Activated T-cell treated with anti-CD3 and anti-CD28 coated beads, Interleukin-2, amount 50 U/mL, for 72 hours (primary cell): ENCODE data around the gene LCN15. TPM values are rescaled to one million over a fixed set of nuclear protein-coding genes. Genes with fewer than 3 reads are reported as not detected.
"Not testable (repeated sequence)": the region's sequence is repeated elsewhere in the genome, so short reads cannot be mapped to it uniquely, and the experiment has no call there.

ENCODE experiments used
- ATAC-seq, 2 donors: fragments of 150-1000 bp; cut with Tn5 transposase; replicated peaks in 1 of 2; 2 replicates each; pipeline ENCODE4 v1.10.0; 2021; ENCODE audit warnings: moderate library complexity in 2 of 2, mild to moderate bottlenecking in 1 of 2
- DNase-seq, 2 donors: peaks; one replicate each; pipeline ENCODE4 v3.0.0; 2021 to 2022; ENCODE audit warnings: mixed read lengths in 1 of 2
- H3K27ac Mint-ChIP-seq: one replicate; pipeline ENCODE4 v1.8.0; 2022; ENCODE audit warnings: mild to moderate bottlenecking, moderate library complexity, mixed read lengths
- H3K27me3 Mint-ChIP-seq: one replicate; pipeline ENCODE4 v1.8.0; 2022; ENCODE audit warnings: low read depth, mixed read lengths
- H3K36me3 Mint-ChIP-seq, 2 donors: one replicate each; pipeline ENCODE4 v1.8.0; 2022; ENCODE audit warnings: mixed read lengths in 2 of 2, mild to moderate bottlenecking in 1 of 2; ENCODE audit not compliant: insufficient read depth in 2 of 2
- H3K4me1 Mint-ChIP-seq: one replicate; pipeline ENCODE4 v1.8.0; 2022; ENCODE audit warnings: low read depth, mixed read lengths
- H3K4me3 Mint-ChIP-seq, 2 donors: one replicate each; pipeline ENCODE4 v1.8.0; 2022; ENCODE audit warnings: mild to moderate bottlenecking in 2 of 2, mixed read lengths in 2 of 2, moderate library complexity in 2 of 2
- H3K9me3 Mint-ChIP-seq, 2 donors: one replicate each; pipeline ENCODE4 v1.8.0; 2022; ENCODE audit warnings: mixed read lengths in 2 of 2
- total RNA-seq, 2 donors: library from RNA; stranded (reverse); gene quantifications; one replicate each; pipeline ENCODE4 v1.2.3, GENCODE V29; 2022

Gene LCN15
- total RNA-seq, 2 donors from 2014 or later, result not detected

DNA sequence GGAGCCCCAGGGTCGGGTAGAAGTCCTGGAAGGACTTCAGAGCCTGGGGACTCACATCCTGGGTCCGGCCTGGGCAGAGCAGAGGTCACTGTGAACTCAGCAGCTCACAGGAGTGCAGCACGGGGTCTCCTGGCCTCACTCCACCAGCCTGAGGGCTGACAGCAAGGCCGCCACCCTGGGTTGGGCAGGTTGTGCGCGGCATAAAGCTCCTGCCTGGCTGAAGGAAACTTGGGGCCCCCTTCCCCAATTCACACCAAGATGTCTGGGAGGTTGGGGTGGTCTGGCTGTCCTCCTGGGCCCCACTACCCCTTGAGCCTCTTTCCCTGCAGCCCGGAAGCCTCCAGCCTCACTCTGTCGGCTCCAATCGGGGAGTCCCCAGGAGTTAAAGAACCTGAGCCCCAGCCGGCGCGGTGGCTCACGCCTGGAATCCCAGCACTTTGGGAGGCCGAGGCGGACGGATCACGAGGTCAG, 2.1 kb downstream of the LCN15 start:
- ATAC-seq, result no peak
- Mint-ChIP-seq H3K27ac (no peak overlapping the region), H3K9me3 (no peaks in the 10 kb centered on the region), H3K4me1 (peaks cover 19% of the 10 kb centered on the region), H3K27me3 (peaks cover 12% of the 10 kb centered on the region), H3K36me3 (no peaks in the 10 kb centered on the region), H3K4me3 (no peak overlapping the region)
- DNase-seq, result no peak

DNA sequence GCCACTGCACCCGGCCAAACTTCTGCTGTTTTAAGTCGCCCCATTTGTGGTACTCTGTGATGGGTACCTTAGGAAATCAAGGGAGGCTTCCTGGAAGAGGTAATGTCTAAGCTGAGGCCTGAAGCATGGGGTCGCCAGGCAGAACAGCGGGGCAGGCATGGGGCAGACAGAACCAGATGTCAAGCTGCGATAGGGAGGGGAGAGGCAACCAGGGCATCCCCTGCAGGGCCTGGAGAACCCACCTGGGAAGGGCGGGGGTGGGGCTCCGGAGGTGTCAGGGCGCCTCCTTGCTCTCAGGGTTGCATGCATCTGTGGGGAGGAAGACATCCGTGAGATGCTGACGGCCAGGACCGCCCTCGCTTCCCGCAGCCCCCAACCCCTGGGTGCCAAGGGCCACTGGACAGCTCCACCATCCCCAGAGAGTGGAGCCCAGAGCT, 2.8 kb downstream of the LCN15 start:
- peaks cover 12% of the 10 kb centered on the region for H3K4me1 Mint-ChIP-seq
- no peaks in the 10 kb centered on the region for H3K9me3 Mint-ChIP-seq
- H3K36me3 Mint-ChIP-seq, result no peaks in the 10 kb centered on the region

DNA sequence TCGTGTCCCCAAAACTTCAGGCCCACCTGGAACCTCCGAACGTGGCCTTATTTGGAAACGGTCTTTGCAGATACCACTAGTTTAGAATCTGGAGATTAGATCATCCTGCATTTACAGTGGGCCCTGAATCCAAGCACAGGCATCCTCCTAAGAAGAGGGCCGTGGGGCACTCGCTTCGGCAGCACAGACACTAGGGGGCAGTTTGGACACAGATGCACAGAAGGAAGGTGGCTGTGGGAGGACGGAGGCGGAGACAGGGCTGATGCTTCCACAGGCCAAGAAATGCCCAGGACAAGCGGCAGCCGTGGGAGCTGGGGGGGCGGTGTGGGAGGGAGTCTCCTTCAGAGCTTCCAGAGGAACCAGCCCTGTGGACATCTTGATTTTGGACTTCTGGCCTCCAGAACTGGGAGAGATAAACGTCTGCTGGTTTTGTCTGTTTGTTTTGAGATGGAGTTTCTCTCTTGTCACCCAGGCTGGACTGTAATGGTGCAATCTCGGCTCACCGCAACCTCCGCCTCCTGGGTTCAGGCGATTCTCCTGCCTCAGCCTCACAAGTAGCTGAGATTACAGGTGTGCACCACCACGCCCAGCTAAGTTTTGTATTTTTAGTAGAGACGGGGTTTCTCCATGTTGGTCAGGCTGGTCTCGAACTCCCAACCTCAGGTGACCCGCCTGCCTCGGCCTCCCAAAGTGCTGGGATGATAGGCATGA, 3.3 kb downstream of the LCN15 start:
- not testable (repeated sequence) for H3K9me3 Mint-ChIP-seq
- peak in 1 of 2 donors; percentile 44 for ATAC-seq

More for the DNA sequence above, 2.8 kb downstream of the LCN15 start:
- no peak overlapping the region for H3K27ac Mint-ChIP-seq
- no peak overlapping the region for H3K4me3 Mint-ChIP-seq
- peaks cover 6% of the 10 kb centered on the region for H3K27me3 Mint-ChIP-seq
- DNase-seq (no peak), ATAC-seq (no peak)

DNA sequence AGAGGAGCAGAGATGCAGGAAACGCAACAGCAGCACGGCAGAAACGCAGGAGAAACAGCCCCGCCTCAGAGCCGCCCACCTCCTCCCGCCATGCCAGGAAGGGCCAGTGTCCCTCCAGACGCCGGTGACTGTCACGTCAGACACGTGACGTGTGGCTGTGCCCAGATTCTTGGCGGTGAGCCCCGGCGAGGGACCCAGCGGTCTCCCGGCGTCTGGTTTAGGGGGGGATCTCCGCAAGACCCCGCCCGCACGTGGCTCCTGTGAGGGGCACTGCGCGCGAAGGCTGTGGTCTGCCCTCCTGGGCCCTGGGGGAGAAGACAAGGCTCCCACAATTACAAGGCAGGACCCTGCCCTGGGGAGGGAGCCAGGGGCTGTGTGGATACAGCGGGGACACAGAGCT, 3.9 kb downstream of the LCN15 start:
- DNase-seq (no peak), ATAC-seq (no peak)
- H3K4me1 Mint-ChIP-seq, result peaks cover under 1% of the 10 kb centered on the region
- H3K36me3 Mint-ChIP-seq, result peaks cover 7 to 9% of the 10 kb centered on the region in 2 donors
- H3K27me3 Mint-ChIP-seq, result peaks cover 6% of the 10 kb centered on the region
- peaks cover 0 to 9% of the 10 kb centered on the region in 2 donors for H3K9me3 Mint-ChIP-seq
- H3K4me3 Mint-ChIP-seq, result no peak overlapping the region
- no peak overlapping the region for H3K27ac Mint-ChIP-seq

More for the DNA sequence above, 3.3 kb downstream of the LCN15 start:
- H3K4me3 Mint-ChIP-seq, H3K27ac Mint-ChIP-seq, H3K36me3 Mint-ChIP-seq, H3K27me3 Mint-ChIP-seq, H3K4me1 Mint-ChIP-seq: not testable (repeated sequence)
- peak in 1 of 2 donors; percentile 37 for DNase-seq

- Mint-ChIP-seq H3K36me3 (peaks cover 8 to 9% of the 10 kb centered on the region in 2 donors), H3K27me3 (peaks cover 6% of the 10 kb centered on the region), H3K27ac (no peak overlapping the region), H3K4me1 (no peaks in the 10 kb centered on the region), H3K9me3 (peaks cover 0 to 10% of the 10 kb centered on the region in 2 donors), H3K4me3 (no peak overlapping the region)
- ATAC-seq (no peak), DNase-seq (no peak)
Measured at GRCh38 chr9:136759436-136760325, 4.6 kb downstream of the LCN15 start.

DNA sequence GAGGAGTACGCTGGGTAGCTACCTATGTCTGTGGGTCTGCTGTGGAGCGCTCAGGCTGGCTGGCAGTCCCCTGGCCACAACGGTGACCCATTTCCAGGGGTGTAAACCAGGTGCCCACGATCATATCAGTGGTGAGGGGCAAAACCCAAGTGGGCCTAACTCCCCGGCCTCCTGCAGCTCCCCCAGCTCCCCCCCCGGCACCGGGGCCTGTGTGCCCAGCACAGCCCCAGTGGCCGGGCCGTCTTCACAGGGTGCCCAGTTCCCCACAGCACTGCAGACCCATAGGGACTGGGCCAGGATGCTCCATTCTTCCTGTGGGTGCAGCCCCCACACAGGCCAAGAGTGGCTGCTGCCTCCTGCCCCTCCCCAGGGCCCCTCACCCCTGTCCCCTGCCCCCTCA, 5.3 kb downstream of the LCN15 start:
- Mint-ChIP-seq H3K27me3 (peaks cover 6% of the 10 kb centered on the region), H3K4me3 (no peak overlapping the region), H3K9me3 (peaks cover 0 to 10% of the 10 kb centered on the region in 2 donors), H3K36me3 (peaks cover 8 to 9% of the 10 kb centered on the region in 2 donors), H3K27ac (no peak overlapping the region), H3K4me1 (no peaks in the 10 kb centered on the region)
- no peak for ATAC-seq
- no peak for DNase-seq

- no peak overlapping the region for H3K4me3 Mint-ChIP-seq
- H3K27ac Mint-ChIP-seq, result no peak overlapping the region
- peaks cover 0 to 10% of the 10 kb centered on the region in 2 donors for H3K9me3 Mint-ChIP-seq
- H3K4me1 Mint-ChIP-seq, result no peaks in the 10 kb centered on the region
- DNase-seq, result no peak
- H3K27me3 Mint-ChIP-seq, result peaks cover 9% of the 10 kb centered on the region
- H3K36me3 Mint-ChIP-seq, result peaks cover 9 to 11% of the 10 kb centered on the region in 2 donors
- ATAC-seq, result no peak
Measured at GRCh38 chr9:136757751-136758140, 6.6 kb downstream of the LCN15 start.

- H3K27ac Mint-ChIP-seq, result no peak overlapping the region
- H3K4me1 Mint-ChIP-seq, result no peaks in the 10 kb centered on the region
- peaks cover 13 to 16% of the 10 kb centered on the region in 2 donors for H3K36me3 Mint-ChIP-seq
- DNase-seq (no peak), ATAC-seq (no peak)
- H3K9me3 Mint-ChIP-seq, result peaks cover 4 to 14% of the 10 kb centered on the region in 2 donors
- peaks cover 13% of the 10 kb centered on the region for H3K27me3 Mint-ChIP-seq
- H3K4me3 Mint-ChIP-seq, result no peak overlapping the region
Measured at GRCh38 chr9:136757328-136757727, 7.0 kb downstream of the LCN15 start.

DNA sequence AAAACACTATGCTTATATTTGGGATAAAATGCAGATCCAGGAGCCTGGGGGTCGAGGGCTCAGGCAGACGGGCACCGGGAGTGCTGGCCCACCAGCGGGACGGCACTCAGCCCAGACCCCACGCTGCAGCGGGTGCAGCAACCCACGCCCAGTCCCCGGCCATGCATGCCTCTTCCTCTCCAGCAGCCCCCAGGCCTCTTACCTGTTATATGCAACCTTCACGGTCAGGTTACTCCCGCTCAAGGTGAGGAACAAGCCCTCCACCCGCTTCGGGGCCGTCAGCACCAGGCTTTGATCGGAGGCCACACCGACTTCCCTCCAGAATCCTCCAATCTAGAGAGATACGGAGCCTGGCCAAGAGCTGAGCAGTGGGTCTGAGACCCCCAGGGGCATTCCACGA, 7.5 kb downstream of the LCN15 start:
- peaks cover 16% of the 10 kb centered on the region for H3K27me3 Mint-ChIP-seq
- no peaks in the 10 kb centered on the region for H3K4me1 Mint-ChIP-seq
- ATAC-seq, result no peak

DNA sequence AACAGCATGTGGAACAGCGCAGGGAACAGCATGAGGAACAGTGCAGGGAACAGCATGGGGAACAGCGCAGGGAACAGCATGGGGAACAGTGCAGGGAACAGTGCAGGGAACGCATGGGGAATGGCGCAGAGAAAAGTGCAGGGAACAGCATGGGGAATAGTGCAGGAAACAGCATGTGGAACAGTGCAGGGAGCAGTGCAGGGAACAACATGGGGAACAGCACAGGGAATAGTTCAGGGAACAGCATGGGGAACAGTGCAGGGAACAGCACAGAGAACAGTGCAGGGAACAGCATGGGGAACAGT, 8.2 kb downstream of the LCN15 start:
- Mint-ChIP-seq H3K27me3 (peaks cover 16% of the 10 kb centered on the region), H3K4me3 (no peak overlapping the region), H3K9me3 (peaks cover 12 to 20% of the 10 kb centered on the region in 2 donors), H3K27ac (no peak overlapping the region), H3K36me3 (peaks cover 17 to 25% of the 10 kb centered on the region in 2 donors), H3K4me1 (peaks cover 2% of the 10 kb centered on the region)
- no peak for DNase-seq
- no peak for ATAC-seq

More for the DNA sequence above, 7.5 kb downstream of the LCN15 start:
- H3K27ac Mint-ChIP-seq, result no peak overlapping the region
- peaks cover 8 to 17% of the 10 kb centered on the region in 2 donors for H3K9me3 Mint-ChIP-seq
- H3K36me3 Mint-ChIP-seq, result peaks cover 14 to 21% of the 10 kb centered on the region in 2 donors
- DNase-seq, result no peak
- no peak overlapping the region for H3K4me3 Mint-ChIP-seq

- ATAC-seq, DNase-seq, H3K27ac Mint-ChIP-seq, H3K4me3 Mint-ChIP-seq, H3K4me1 Mint-ChIP-seq: not testable (repeated sequence)
- peaks cover 19 to 30% of the 10 kb centered on the region in 2 donors for H3K36me3 Mint-ChIP-seq
- H3K27me3 Mint-ChIP-seq, result peaks cover 16% of the 10 kb centered on the region
- peaks cover 14 to 22% of the 10 kb centered on the region in 2 donors for H3K9me3 Mint-ChIP-seq
Measured at GRCh38 chr9:136755302-136756133, 8.8 kb downstream of the LCN15 start.

GRCh38 chr9:136754626-136755301, 9.6 kb downstream of the LCN15 start:
- Mint-ChIP-seq H3K4me3 (no peak overlapping the region), H3K9me3 (peaks cover 14 to 22% of the 10 kb centered on the region in 2 donors), H3K27ac (no peak overlapping the region), H3K36me3 (peaks cover 20 to 30% of the 10 kb centered on the region in 2 donors), H3K27me3 (peaks cover 16% of the 10 kb centered on the region), H3K4me1 (peaks cover 15% of the 10 kb centered on the region)
- ATAC-seq, result no peak
- no peak for DNase-seq
